Activated T-cell treated with anti-CD3 and anti-CD28 coated beads, Interleukin-2, amount 50 U/mL, for 1 hour (primary cell): ENCODE measurements around the gene ADAMTSL1.

ENCODE experiments used
- DNase-seq: peaks from one replicate; pipeline ENCODE4 v3.0.0-alpha.2; 2020

Gene ADAMTSL1

DNA sequence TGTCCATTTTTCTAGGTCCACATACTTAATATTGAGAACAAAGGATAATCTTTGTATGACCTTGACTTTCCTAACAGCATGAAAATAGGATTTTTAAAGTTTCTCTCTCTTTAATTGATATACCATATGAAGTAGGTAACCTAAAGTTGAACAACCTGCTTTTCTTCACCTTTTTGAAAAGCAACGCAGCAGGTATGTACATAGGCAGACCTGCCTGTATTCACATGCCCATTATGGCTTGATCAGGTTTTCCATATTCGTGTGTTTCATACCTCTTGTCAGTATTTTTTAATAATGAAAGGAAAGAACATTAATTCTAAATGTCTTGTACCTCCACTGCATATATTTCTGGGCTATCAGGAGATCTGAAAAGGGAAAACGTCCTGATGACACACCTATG lies 1.5 kb upstream of the ADAMTSL1 start:
- no peak for DNase-seq

DNA sequence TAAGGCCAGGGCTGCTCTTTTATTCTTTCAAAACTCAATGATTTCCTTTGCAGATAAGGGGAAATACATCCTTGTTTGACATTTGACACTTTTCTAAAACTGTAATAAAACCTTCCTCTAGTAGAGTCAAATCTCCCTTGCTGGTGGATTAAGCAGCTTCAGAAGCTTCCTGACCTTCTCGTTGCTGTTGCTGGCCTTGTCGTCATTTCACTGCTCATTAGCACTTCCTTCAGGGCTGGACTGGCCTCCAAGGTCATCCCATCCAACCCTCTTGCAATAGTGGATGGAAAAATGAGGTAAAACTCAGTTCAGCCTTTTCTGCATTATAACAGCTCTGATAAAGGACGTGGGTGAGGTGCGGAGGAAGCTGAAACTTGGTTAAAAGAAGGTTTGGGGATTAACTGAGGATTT lies 1.1 kb upstream of the ADAMTSL1 start:
- no peak for DNase-seq

DNA sequence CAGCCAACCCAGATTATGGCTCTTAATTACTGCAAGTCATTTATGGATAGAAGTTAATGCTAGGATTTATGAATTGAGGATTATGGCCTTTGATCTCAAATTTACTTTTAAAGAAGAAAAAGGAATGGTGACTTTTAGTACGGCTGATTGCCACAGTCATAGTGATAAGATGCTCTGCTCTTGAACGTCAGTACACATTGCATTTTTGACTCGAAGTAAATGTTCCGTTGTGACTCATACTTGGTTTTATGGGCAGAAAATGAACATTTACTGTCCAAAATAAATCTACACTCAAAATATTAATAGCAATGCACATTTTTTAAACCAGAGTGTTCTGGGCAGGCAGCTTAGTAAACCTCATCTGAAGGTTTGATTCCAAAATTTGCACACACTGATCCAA lies 830 bp downstream of the ADAMTSL1 start:
- DNase-seq, result no peak

DNA sequence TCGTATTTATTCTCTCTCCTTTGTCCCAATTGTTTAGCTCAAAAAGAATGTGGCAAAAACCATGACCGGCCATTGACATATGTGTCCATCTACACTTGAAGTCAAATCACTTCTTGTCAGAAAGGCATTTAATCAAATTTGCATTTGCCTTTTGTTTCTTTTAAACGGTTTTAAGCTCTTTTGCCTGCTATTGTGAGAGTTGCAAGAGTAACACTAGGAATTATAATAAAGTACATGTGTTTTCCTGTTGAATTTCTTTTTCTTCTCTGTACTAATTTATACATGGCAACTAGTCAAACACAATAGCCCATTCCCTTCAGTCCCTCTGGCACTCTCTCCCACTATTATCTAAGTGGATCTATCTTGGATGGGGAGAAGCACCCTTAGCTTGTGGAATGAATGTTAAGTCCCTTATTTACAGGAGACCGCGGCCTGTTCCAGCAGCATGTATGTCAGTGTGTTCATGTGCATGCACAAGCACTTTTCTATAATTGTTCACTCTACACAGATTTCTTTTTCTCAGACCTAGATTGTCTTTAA lies 3.2 kb downstream of the ADAMTSL1 start:
- DNase-seq, result no peak

DNA sequence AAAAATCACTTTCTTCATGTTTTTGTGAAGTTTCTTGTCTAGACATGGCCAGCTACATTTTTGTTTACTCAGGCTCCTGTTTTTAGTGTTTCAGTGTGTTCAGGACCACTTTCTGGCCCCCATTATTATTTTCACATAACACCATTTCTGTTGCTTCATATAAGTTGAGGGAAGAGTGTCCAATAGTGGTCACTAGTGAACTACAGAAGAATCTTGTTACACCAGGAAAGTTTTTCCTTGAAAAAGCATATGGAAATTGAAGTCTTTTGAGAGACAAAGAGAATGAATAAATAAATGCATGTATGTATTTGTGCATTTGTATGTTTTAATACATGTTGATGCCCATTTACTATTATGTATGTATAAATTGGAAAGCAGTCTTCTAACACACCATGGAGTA lies 3.8 kb downstream of the ADAMTSL1 start:
- no peak for DNase-seq

DNA sequence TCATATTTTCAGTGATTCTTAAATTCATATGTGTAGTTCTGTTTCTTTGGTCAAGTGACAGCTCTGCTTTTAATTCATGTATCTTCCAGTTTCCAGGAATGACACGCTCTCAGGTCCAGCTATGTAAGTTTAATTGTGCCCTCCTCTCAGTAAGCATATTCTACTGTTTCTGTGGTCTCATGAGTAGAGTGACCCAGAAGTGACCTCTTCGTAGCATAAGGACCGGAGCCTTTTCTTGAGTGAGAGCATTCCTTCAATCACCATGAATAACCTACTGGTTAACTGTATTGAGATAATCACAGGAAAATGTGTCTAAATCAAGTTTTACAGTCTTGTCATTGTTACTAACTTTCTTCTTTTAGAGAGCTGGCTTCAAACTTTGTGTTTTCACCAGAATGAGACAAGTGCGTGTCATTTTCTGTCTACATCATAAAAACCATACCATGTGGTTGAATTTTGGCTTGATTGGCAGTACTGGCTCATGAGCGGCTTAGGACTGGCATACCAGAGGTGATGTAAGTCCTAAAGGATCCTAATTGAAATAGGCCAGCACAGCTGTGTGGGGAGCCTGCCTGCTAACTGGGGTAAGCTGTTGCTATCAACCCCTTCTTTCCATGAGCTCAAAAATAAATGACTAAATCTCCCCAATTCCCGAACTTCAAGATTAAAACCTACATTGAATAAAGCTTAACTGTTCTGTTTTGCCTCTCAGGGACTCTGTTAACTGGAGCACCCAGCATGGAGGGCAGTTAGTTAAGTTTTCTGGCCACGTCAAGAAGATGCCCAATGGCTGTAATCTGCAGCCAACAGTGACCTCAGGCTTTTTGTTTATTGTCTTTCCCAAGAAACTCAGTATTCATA lies 4.8 kb downstream of the ADAMTSL1 start:
- DNase-seq, result no peak

DNA sequence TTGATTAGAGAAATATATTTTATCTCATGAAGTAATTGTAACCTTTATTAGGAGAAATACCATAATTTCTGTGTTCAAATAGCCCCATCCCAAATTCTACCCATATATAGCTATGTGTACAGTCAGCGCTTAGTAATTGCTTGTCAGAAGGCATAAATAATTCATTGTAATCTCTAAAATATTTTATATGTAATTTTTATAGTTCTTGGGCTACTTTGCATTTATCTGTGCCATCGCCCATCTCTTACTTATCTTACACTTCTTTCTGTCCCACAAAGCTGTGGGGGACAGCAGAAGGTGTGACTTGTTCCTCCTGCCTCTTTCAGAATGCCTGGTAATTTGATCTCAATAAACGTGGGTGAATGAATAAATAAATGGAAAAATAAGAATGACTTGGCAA lies 5.5 kb downstream of the ADAMTSL1 start:
- no peak for DNase-seq

DNA sequence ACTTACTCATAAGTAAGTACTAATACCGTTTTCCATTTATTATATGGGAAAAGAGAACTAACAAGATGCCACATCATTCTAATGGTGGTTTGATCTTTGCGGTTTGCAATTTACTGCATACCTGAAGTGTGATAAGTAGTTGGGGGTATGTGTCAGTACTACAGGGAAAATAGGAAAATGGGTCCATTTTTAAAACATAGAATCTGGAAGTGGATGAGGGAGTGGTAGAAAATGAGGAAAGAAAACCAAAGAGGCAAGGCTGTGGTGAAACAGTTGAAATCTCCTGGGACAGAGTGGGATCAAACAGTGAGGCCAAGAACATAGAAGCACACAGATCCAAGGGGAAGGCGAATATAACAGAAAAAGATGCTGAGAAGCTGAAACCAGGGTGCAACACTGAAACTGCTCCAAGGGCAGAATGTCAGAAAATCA lies 6.7 kb downstream of the ADAMTSL1 start:
- DNase-seq, result no peak

DNA sequence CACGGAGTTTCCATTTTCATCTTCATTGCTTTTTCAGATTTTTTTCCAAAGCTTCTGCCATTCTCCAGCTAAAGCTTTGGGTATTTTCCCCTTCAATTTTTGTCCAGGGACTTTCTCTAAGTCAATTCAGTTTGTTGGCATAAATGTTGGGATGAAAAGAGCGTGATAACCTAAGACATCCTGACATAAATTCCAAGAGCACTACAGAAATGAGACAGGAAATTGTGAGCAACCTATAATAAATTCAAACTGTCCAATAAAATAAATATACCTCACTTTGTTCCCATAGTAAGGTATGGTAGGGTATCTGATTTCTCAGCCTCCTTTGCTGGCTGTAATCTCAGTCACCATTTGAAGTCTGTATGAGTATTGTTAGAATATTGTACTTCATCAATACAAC lies 8.4 kb downstream of the ADAMTSL1 start:
- no peak for DNase-seq

DNA sequence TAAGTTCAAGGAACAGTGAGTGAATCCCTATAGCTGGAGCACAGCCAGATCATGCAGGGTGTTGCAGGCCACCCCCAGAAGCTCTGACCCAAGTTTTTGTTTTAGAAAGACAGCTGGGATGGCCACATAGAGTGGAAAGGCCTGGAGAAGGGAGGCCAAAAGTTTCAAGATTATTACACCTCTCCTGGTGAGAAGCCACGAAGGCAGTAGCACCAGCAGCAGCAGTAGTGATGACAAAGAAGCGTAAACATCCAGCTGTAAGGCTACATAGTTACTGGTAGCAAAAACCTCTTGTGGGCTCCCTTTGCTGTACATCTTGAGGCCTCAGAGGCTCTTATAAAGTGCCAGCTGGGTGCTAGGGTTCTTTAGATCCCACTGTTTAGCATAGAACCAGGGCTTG lies 11.8 kb downstream of the ADAMTSL1 start:
- no peak for DNase-seq

DNA sequence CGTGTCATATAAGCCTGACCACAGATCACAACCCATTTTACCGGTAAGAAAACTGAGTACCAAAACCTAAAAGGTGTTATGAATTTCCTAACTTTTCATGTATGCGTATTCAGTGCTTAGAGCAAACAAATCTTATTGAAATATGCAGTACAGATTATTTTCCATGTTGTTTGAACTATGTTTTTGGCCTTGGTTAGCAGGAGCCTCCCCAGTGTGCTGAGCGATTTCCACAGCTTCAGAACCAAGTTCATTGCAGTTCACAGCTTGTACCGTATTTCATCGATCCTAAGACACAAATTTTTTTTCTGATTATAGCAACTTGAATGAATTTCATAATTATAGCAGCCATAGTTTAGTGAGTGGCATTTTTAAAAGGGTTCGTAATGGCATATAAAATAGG lies 13.7 kb downstream of the ADAMTSL1 start:
- DNase-seq, result no peak

DNA sequence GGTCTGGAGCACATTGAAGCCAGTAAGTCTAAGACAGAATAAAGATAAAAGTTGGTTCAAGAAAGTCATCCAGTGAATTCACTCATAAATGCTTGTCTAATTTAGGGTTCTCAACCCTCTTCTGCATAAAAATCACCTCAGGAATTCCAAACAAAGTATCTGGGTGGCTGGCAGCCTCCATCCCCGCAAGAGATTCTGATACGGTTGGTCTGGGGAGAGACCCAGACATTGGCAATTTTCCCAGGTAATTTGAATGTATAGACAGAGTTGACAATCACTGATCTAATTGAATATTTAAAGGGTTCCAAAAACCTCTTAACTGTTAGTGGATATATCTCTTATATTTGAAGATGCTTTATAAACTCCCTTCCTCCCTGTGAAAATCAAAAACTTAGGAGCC lies 14.9 kb downstream of the ADAMTSL1 start:
- no peak for DNase-seq

DNA sequence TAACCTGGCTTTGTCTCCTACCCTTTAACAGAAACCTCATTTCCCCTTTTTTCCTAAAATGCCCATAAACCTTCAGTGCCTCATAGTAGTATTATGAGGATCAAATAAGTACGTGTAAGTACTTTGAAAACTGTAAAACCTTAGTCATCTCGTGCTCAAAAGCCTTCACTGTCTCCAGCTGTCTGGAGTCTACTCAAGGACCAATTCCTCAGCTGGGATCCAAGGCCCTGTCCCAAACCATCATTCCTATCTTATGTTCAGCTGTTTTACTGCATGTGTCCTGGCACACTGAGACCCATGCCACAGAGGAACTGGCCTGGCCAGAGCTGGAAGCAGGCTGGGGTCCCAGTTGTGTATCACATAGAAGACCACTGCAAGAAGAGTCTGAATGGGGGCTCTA lies 15.9 kb downstream of the ADAMTSL1 start:
- DNase-seq, result no peak

DNA sequence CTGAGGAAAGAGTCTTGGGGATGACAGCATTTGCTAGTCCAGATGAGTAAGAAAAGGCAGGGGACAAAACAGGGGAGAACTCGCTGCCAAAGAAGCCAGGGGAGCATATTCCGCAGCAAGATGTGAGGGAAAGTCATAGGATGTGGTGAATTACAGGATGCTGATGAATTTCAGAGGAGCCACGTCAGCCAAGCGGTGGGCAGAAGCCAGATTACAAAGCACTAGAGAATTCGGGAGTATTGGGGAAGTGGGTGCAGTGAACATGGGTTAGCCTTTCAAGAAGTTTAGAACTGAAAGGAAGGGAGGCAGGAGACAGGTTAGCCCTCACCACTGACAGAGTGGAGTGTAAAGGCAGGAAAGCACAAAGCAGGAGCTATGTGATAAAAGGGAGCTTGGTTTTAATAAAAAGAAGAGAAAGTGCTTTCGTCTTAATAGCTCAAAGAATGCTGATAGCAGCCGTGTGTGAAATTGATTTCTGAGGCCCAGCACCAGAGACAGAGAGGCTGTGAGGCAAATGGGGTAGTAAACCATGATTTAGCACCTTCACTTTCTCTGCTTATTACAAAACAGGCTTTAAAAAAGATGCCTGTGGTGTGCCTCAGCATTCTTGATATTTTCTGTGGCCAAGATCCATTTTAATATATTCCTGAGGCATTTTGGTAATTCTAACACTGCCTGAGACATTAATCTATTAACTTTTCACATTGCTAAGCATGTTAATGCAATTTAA lies 16.9 kb downstream of the ADAMTSL1 start:
- no peak for DNase-seq

DNA sequence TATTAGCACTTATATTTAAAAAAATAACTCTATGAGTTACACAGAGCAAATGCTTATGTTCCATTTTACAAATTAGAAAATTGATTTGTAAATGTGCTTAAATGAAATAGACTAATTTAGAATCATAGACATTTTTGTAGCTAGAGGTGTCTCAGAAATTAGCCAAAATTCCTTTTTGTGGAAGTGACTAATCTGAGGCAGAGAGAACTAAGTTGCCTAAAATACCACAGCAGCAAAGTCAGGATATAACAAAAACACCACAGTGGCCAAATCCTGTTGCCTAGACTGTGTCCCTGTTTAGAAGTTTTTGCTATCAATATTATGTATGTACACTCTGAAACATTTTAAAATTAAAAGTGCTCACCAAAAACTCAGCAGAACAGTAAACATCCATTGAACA lies 18.7 kb downstream of the ADAMTSL1 start:
- DNase-seq, result no peak

DNA sequence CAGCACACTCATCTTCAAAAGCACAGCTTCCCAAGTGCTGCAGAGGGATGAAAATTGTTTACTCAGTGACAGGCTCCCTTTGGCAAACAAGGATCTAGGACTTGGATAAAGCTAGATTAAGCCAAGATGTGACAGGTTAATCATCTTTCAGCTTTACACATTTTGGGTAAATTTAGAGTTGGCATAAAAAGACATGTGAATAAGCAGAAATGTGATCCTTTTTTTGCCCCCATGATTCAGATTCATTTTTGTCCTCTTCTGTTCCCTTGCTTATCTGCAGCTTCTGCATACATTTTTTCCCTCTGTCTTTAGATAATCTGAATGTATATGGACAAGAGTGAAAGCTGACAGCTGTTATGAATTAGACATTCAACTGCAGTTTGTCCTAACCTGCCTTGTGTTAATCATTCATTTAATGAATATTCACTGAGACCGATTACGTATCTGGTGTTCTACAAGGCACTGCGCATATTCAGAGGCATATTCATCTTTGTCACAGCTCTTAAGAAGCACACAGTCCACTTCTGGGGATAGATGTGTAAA lies 19.6 kb downstream of the ADAMTSL1 start:
- no peak for DNase-seq

DNA sequence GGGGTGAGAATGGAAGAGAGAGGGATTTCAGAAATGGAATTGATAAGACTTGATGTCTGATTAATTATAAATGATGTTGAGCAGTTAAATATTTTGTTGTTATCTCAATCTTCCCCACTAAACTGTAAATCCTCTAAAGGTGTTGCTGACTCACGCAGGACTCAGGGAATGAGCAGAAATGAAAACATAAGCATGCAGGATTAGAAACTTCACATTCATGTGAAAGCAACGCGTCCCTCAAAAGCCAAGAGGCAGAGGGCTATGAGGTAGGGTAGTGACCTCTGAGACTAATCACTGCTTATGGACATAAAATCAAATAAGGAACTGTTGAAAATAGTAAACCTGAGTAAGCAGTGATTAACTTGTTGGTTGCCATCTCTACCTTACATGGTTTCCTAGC lies 21.1 kb downstream of the ADAMTSL1 start:
- DNase-seq, result no peak

DNA sequence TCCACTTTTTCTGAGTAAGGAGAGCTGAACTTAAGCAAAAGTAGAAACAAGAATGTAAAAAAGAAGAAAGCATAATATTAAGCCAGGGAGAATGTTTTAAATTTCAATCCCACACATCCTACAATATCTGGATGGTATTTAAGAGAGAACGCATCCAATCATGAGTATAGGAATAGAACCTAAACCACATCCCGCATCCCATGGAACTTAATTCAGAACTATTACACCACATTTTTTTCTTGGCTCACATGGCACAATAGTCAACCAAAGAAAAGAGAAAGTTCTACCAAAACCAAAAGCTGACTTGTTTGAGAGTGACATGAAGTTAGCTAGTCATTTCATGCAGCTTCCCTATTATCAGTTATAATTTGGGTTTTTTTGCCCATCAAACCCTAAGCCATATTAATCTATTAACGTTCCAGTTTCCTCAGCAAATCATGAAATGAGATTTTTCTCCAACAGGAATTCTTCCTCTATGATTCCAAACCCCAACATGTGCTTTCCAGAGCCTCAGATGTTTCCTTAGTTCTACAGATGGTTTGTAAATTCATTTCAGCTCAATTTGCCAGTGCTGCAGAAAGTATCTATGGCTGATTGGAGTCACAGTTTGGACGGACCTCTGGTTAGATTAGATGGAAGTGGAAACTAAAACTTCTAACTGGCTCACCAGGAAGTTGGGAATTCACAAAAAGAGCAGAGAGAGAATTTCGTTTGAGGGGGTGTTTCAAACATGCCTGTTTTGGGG lies 22.5 kb downstream of the ADAMTSL1 start:
- DNase-seq, result no peak

DNA sequence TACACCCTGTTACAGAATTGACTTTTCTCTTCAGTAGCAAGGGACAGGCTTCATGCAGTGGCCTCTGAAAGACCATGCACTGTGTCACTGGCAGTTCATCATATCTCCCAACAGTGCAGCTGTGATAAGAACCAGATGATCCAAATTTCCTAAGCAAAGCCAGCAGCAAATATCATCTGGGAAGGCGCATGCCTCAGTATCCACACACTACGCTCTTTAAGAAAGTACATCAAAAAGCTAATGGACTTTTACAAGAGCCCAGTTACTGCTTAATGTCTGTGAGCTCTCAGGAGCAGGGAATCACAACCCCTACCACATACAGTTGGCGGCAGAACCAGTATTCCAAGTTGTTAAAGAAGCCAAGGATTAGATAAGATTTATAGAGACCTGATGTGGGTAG lies 25.1 kb downstream of the ADAMTSL1 start:
- no peak for DNase-seq

DNA sequence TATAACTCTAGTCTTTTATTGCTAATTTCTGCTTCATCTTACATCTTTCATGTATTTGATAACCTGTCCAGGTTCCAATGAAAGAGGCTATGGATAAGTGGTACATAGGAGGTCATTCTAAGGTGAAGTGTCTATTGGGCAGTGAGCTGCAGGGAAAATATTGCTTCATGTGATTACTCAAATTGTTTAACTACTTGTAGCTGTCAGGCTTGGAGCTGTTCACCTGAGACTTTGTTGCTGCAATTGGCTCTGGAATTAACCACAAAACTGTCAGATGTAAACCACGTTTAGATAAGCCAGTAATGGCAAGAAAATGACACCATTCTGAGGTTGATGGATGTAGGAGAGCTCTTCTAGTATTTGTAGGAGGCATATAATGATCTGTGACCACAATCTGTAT lies 26.0 kb downstream of the ADAMTSL1 start:
- no peak for DNase-seq

DNA sequence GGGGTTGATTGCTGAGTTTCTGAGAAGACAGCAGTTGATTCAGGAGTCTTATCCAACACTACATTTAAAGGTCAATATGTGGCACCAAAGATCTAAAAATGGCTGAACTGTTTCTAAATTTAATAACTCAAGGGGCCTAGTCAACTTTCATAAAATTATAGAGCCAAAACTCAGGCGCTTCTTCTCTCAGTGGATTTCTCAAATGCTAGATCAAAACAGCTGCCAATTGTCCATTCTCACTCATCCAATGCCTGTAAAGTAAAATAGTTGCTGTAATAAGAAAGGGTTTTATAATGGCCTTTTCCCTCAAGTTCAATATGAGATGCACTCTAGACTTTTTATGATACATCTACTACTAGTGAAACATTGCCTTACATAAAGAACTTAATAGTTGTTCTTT lies 26.5 kb downstream of the ADAMTSL1 start:
- DNase-seq, result no peak

DNA sequence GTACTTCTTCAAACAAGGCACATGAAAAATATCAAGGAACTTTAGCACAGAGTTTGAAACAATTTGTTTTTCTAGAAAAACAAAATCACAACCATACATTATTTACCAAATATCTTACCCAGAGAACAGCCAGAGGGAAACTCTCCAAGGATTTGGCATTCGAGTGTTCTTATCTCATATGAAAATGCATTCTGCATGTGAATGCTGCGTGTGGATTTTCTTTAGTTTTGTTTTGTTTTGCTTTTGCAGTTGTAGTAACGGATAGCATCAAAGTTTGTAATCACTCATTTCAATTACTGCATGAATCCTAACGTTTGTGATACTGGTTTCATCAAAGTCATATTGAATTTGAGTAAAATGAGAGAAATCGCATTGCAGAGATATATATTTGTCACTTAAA lies 28.0 kb downstream of the ADAMTSL1 start:
- DNase-seq, result no peak

DNA sequence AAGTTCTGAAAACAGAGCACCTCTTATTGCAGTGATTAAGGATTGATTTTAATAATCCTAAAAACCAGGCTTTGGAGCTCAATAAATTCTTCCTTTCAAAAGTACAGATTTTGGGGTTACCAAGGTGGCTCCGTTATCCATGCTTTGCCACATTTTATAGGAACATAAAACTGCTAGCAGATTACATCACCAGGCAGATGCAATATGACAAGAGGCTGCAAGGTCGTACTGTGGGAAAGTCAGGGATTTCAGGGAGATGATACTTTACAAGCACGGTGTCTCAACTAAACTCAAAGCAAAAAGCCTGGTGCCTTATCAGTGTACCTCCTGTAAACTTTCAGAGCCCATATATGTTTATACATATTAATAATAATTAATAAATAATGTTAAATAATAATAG lies 28.6 kb downstream of the ADAMTSL1 start:
- no peak for DNase-seq
